Lower leg skin (tissue), 4 donors: ENCODE data around the gene PJA1. TPM values are rescaled to one million over a fixed set of nuclear protein-coding genes. Genes with fewer than 3 reads are reported as not detected.

Source experiments
- DNase-seq, 2 donors: peaks; one replicate each; pipeline ENCODE4 v3.0.0-alpha.2; 2019; ENCODE audit warnings: low spot score in 2 of 2
- H3K4me3 ChIP-seq: fragments of 200-600 bp; sonication (generic); 2 replicates; pipeline ENCODE4 v1.5.1; 2017; ENCODE audit warnings: mild to moderate bottlenecking, low read depth; ENCODE audit not compliant: poor library complexity, severe bottlenecking
- CTCF ChIP-seq, 3 donors: fragments of 450-650 bp; IDR thresholded peaks; one replicate each; pipeline ENCODE4 v1.5.1; 2016; ENCODE audit warnings: antibody characterized with exemption in 3 of 3, mild to moderate bottlenecking in 3 of 3, moderate library complexity in 2 of 3
- POLR2A ChIP-seq, 2 donors: fragments of 450-650 bp; IDR thresholded peaks; one replicate each; pipeline ENCODE4 v1.6.1; 2016 to 2017; ENCODE audit warnings: antibody characterized with exemption in 2 of 2, mild to moderate bottlenecking in 1 of 2, moderate library complexity in 1 of 2
- WGBS, 2 donors: methylation state at CpG; one replicate each; pipeline ENCODE4 v1.1.5; 2018; 5-methylcytosine and 5-hydroxymethylcytosine counted together
- intact Hi-C: fragments of 100-400 bp; cut with DNase I; formaldehyde crosslinking; loops from one replicate; pipeline ENCODE4 v1.15.0; 2023; ENCODE audit warnings: low total_unique reads
- total RNA-seq, 4 donors: library from RNA; depleted of rRNA; stranded (reverse); fragments of >200 nt; gene quantifications; one replicate each; pipeline ENCODE4 v1.1.0, GENCODE V29; 2016

PJA1 gene
- total RNA-seq, 4 donors from 2014 or later = 18.0 to 24.0 (median 21.9) TPM

DNA sequence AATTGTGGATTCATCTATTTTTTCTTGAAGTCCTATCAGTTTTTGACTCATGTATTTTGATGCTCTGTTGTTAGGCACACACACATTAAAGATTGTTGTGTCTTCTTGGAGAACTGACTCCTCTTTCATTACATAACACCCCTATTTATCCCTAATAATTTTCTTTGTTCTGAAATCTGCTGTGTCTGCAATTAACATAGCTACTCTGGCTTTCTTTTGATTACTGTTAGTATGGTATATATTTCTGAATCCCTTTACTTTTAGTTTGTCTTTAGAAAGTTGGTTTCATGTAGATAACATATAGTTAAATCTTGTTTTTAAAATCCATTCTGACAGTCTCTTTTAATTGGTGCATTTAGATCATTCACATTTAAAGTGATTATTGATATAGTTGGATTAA, 5.1 kb upstream of the PJA1 start:
- TF ChIP-seq POLR2A (IDR thresholded peaks at IDR 0.05) (no peak), CTCF (IDR thresholded peaks at IDR 0.05) (no peak)
- DNase-seq = no peak
- H3K4me3 ChIP-seq = no peak overlapping the region
- intact Hi-C loops = no loop called here

DNA sequence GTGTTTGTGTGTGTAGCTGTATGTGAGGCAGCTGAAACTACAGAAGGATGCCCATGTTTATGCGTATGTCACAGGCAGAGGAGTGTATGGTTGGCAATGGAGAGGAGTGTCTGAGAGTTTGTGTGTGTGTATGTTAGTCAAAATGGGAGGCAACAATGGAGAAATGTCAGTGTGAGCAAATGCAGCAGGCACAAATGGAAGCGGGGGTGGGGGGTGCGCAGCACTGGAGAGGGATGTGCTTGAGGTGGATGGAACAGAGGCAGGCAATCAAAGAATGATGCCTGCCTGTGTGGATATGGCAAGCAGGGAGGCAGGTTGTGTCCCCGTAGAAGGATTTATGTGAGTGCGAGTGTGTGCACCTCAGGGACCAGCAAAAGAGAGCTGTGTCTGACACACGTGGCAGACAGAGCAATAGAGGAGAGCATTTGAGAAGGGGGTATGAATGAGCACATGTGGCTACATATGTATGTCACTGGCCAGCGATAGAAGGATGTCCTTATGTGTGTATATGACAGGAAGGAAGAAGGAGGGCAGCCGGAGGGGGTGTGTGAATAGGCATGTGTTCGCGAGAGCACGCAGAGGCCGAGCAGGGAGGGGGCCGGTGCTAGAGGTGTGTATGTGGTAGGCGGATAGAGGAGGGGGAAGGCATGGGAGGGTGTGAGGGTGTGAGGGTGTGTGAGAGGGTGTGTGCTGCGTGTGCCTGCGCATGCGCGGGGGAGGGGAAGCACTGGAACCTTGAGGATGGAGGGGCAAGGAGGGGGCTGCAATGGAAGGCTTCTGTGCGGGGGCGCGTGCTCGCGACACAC, 1.1 kb downstream of the PJA1 start:
- peak in 1 of 2 donors; percentile 84 for DNase-seq
- 11 to 38% methylated on average over 19 to 23 of the region's 23 CpGs for WGBS, 2 donors
- TF ChIP-seq POLR2A (IDR thresholded peaks at IDR 0.05) (no peak), CTCF (IDR thresholded peaks at IDR 0.05) (no peak)
- intact Hi-C loops = no loop called here
- no peak overlapping the region for H3K4me3 ChIP-seq

GRCh38 chrX:69162361-69162865, 2.8 kb downstream of the PJA1 start:
- H3K4me3 ChIP-seq = no peak overlapping the region
- 75 to 89% methylated on average over 9 of the region's 9 CpGs for WGBS, 2 donors
- DNase-seq = peak in 1 of 2 donors; percentile 40
- intact Hi-C loops = no loop called here
- no peak for TF ChIP-seq POLR2A (IDR thresholded peaks at IDR 0.05)
- TF ChIP-seq CTCF (IDR thresholded peaks at IDR 0.05) = no peak

- DNase-seq = peak in 1 of 2 donors; percentile 72
- intact Hi-C loops = no loop called here
- TF ChIP-seq POLR2A (IDR thresholded peaks at IDR 0.05) (no peak), CTCF (IDR thresholded peaks at IDR 0.05) (no peak)
- WGBS, 2 donors = 87 to 89% methylated on average over 26 of the region's 26 CpGs
- no peak overlapping the region for H3K4me3 ChIP-seq
Measured at GRCh38 chrX:69161786-69162349, 3.4 kb downstream of the PJA1 start.

DNA sequence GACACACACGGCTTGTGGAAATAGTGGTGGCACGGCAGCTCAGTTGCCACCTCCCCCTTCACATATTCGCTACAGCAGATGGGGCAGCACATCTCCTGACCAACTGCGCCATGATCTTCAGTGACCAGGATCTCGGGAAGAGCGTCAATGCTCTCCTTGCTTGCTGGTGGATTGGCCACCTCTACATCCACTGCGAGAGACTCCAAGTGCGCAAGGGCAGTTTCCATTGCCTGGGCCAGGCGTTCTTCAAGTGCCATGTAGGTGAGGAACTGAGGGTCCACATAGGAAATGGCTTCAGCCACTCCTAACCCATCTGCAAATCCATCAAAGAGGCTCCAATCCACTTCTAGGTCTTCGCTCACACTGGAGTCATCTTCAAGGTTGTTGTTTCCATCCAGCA, 3.9 kb downstream of the PJA1 start:
- 87 to 94% methylated on average over 10 of the region's 10 CpGs for WGBS, 2 donors
- intact Hi-C loops = no loop called here
- no peak overlapping the region for H3K4me3 ChIP-seq
- DNase-seq = peak in 1 of 2 donors; percentile 77
- no peak for TF ChIP-seq CTCF (IDR thresholded peaks at IDR 0.05)
- no peak for TF ChIP-seq POLR2A (IDR thresholded peaks at IDR 0.05)
